ENCODE measurements around the gene NUCKS1. TPM values are rescaled to one million over a fixed set of nuclear protein-coding genes. Genes with fewer than 3 reads are reported as not detected.

Gene NUCKS1
- total RNA-seq, 4 donors from 2014 or later = 54.8 to 84.8 (median 71.2) TPM

DNA sequence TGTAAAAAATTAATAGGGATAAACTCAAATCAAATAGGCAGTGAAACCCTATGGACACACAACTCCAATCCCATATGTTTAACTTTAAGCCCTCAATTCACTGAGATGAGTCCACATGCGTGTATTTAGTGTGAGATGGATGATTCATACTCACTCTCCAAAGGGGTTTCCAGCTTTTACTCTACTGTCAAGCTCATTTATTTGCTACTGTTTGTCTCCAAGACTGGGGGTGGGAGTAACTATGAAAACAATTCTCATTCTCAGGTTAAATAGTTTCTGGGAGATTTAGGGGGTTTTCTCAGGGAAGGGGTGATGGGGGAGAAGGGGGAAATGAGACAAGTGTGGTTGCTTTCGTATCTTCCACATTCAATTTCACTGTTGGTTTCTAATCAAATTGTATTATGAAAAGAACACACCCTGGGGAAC, 22.6 kb upstream of the NUCKS1 start:
- no peak for ATAC-seq (ENCODE audit: low FRiP score)
- DNase-seq (ENCODE audit: low spot score) = no peak
- TF ChIP-seq, protein P1, sequence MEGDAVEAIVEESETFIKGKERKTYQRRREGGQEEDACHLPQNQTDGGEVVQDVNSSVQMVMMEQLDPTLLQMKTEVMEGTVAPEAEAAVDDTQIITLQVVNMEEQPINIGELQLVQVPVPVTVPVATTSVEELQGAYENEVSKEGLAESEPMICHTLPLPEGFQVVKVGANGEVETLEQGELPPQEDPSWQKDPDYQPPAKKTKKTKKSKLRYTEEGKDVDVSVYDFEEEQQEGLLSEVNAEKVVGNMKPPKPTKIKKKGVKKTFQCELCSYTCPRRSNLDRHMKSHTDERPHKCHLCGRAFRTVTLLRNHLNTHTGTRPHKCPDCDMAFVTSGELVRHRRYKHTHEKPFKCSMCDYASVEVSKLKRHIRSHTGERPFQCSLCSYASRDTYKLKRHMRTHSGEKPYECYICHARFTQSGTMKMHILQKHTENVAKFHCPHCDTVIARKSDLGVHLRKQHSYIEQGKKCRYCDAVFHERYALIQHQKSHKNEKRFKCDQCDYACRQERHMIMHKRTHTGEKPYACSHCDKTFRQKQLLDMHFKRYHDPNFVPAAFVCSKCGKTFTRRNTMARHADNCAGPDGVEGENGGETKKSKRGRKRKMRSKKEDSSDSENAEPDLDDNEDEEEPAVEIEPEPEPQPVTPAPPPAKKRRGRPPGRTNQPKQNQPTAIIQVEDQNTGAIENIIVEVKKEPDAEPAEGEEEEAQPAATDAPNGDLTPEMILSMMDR (IDR thresholded peaks at IDR 0.05) = no peak

DNA sequence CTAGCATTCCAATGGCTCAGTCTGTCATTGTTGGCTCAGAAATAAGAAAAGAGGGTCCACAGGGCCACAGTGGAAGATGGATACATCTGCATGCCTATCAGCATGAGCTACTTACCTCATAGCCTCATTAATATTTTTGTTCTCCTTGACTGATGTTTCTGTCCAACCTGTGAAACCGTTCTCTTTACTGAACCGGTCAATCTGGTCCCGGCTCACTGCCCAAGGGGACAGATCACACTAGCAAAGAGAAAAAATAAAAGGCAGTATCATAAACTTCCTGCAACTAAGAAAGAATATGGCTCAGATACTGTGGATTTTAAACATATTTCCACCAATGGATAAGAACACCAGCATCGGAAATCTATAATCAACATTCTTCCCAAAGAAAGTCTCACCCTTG, 20.6 kb upstream of the NUCKS1 start:
- TF ChIP-seq, protein P1 (IDR thresholded peaks at IDR 0.05) = no peak
- no peak for ATAC-seq (ENCODE audit: low FRiP score)
- DNase-seq (ENCODE audit: low spot score) = no peak

DNA sequence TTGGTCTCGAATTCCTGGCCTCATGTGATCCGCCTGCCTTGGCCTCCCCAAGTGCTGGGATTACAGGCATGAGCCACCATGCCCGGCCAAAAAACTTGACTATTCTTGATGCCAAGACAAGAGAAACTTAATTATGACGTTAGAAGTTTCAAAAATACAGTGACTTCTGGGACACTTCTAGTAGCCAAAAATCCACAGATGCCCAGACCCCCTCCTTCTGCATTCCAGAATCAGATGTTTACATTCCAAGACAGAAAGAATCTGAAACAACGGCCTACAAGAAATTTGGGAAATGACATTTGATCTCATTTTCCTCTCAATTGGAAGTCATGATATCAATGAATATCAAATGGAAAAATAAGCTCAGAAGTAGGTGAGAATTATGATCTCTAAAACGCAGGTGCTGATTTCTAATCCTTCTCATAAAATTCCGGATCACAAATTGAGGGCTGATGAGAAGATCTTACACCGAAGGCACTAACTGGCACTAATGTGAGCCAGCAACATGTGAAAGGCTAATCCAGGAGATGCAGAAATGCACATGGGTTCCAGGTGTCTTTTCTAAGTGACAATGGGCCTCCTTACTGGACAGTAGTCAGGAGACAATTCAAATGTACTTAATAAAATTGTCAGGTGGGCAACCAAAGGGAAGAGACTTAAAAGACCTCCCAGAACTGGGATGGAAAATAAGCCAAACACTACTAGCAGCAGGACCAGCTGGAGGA, 19.8 kb upstream of the NUCKS1 start:
- DNase-seq (ENCODE audit: low spot score) (no peak), ATAC-seq (ENCODE audit: low FRiP score) (no peak)
- TF ChIP-seq, protein P1 (IDR thresholded peaks at IDR 0.05) = no peak

DNA sequence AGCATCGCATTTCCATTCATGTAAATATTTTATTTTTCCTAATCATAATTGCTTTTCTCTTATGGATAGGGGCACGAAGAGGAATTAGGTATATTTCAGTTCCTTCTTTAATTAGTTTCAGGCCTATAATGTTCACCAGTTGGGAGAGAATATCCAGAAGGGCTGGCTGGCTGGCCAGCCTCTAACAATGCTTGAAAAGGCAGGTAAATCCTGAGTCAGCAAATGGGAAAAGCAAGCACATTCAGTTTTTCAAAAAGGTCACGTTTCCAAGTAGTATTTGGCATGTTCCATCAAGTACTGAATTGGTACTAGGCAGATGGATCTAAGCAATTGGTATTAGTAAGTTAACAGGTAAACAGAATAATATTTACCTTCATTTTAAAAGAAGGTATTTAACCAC, 17.3 kb upstream of the NUCKS1 start:
- TF ChIP-seq, protein P1 (IDR thresholded peaks at IDR 0.05) = no peak
- no peak for ATAC-seq (ENCODE audit: low FRiP score)
- DNase-seq (ENCODE audit: low spot score) = no peak

DNA sequence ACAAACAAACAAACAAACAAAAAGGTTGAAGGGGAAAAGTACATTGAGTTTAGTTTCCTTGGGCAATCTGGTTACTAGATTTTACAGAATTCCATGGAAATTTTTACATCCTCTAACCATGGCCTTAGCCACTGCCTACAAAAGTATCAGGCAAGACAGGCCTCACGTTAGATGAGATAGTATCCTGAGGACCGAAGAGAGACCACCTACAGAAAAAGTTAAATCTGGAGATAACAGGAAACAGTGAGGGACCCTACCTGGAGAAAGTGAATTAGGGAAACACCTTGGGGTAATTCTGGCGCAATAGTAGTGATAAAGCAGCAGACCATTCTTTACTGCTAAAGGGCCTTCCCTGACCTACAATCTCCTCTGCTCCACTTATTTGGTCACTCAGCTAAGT, 16.6 kb upstream of the NUCKS1 start:
- no peak for DNase-seq (ENCODE audit: low spot score)
- no peak for ATAC-seq (ENCODE audit: low FRiP score)
- TF ChIP-seq, protein P1 (IDR thresholded peaks at IDR 0.05) = no peak

DNA sequence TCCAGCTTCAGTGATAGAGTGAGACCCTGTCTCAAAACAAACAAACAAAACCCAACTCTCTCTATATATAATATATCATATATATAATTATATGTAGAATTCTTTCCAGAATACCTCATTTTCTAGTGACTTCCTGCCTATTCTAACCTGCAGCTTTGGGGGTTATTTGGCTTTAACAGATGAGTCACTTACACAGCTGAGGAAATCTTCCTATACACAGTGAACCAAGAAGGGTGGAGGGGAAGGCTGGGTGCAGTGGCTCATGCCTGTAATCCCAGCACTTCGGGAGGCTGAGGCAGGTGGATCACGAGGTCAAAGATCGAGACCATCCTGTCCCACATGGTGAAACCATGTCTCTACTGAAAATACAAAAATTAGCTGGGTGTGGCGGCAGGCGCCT, 16.1 kb upstream of the NUCKS1 start:
- ATAC-seq (ENCODE audit: low FRiP score) (no peak), DNase-seq (ENCODE audit: low spot score) (no peak)
- TF ChIP-seq, protein P1 (IDR thresholded peaks at IDR 0.05) = no peak

DNA sequence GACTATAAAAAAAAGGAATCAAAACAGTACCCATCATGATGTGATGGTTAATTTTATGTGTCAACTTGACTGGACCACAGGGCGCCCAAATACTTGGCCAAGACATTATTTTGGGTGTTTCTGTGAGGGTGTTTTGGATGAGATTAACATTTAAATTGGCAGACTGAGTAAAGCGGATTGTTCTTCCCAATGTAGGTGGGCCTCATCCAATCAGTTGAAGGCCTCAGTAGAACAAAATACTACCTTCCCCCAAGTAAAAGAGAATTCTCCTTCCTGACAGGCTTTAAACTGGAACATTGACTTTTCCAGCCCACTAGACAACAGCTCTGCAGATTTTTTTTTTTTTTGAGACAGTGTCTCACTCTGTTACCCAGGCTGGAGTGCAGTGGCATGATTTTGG, 14.6 kb upstream of the NUCKS1 start:
- TF ChIP-seq, protein P1 (IDR thresholded peaks at IDR 0.05) = no peak
- DNase-seq (ENCODE audit: low spot score) (no peak), ATAC-seq (ENCODE audit: low FRiP score) (no peak)

Data from omental fat pad (tissue), 4 donors.